GM19452 (cell line): Measurements from ENCODE around the gene C22orf42.
"Not testable (repeated sequence)": the region's sequence is repeated elsewhere in the genome, so short reads cannot be mapped to it uniquely, and the experiment has no call there.

Experiments
- ATAC-seq: cut with Tn5 transposase; IDR thresholded peaks from one replicate; pipeline ENCODE4 v1.9.1; 2021; ENCODE audit not compliant: unreplicated experiment

Gene C22orf42, protein sequence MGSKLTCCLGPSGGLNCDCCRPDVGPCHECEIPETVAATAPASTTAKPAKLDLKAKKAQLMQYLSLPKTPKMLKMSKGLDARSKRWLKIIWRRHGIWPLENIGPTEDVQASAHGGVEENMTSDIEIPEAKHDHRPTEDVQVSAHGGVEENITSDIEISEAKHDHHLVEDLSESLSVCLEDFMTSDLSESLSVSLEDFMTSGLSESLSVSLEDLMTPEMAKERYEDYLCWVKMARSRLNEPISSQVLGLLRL

GRCh38 chr22:32158712-32159533, at the start of gene C22orf42:
C22orf42 (minus strand) TSS chr22:32159303; CDS start chr22:32159215, 88 bp downstream.
- ATAC-seq = no peak

- no peak for ATAC-seq
These were observed 49.6 kb upstream of the C22orf42 start for GRCh38 chr22:32208681-32209080.

GRCh38 chr22:32207971-32208480, 48.9 kb upstream of the C22orf42 start:
- no peak for ATAC-seq

GRCh38 chr22:32206774-32207758, 48.0 kb upstream of the C22orf42 start:
- no peak for ATAC-seq

- no peak for ATAC-seq
These were observed 47.1 kb upstream of the C22orf42 start for GRCh38 chr22:32205974-32206773.

- ATAC-seq = no peak
These were observed 46.0 kb upstream of the C22orf42 start, which contains the start of gene RFPL2 for GRCh38 chr22:32204856-32205722. RFPL2 (minus strand) TSS chr22:32205073; CDS start chr22:32202451, 2,622 bp downstream.

GRCh38 chr22:32204040-32204855, 45.1 kb upstream of the C22orf42 start:
- no peak for ATAC-seq

DNA sequence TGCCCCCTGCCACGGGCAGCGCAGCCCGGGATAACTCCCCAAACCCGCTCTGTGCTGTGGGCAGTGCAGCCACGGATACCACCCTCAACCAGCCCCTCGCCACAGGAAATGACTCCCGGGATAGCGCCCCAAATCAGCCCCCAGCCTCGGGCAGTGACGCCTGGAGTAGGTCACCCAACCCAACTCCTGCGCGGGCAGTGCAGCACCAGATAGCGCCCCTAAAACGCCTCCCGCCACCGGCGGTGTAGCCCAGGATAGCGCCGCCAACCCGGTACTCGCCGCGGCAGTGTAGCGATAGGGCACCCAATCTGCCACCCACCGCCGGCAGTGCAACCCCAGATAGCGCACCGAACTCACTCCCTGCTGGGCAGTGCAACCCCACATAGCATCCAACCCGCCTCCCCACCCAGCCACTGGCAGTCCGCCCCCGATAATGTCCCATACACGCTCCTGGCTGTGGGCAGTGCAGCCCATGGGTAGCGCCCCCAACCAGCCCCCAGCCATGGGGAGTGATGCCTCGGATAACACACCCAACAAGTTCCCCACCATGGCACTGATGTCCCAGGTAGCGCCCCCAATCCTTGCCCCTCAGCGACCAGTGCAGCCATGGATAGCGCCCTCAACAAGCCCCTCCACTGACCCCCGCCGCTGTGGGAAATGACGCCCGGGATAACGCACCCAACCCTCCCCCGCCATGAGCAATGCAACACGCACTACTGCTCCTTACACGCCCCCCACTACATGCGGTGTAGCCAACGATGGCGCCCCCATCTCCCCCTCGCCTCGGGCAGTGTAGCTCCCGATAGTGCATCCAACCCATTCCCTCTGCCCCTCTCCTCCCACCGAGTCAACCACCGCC, 44.3 kb upstream of the C22orf42 start:
- no peak for ATAC-seq

DNA sequence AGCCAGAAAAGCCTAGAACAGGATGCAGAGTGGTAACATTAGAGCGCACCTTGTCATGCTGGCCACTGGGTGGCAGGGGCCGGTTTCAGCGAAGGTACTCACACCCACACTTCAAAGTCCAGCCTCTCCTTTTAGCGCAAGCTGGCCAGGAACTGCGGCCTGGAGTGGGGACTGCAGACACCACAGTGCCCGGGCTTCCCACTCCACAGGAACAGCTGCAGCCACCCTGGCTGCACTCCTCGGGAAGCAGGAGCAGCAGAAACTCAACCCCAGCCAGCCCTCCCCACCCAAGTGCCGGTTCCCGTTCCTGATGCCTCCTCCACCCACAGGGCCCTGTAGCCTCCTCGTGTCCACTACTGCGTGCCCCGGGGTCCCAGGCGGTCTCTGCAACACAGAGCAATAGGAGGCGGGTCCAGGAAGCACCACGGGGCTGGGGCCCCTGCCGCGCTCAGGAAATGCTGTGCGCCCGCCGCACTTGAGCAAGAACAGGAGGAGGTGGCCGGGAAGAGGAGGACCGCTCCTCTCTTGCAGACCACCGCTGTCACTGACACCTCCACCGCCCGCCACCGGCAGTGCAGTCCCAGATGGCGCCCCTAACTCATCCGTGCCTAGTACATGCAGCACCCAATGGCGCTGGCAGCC, 43.6 kb upstream of the C22orf42 start:
- ATAC-seq = no peak

GRCh38 chr22:32202161-32202538, 43.0 kb upstream of the C22orf42 start:
- no peak for ATAC-seq

GRCh38 chr22:32200752-32201151, 41.6 kb upstream of the C22orf42 start:
- no peak for ATAC-seq

GRCh38 chr22:32199961-32200360, 40.9 kb upstream of the C22orf42 start:
- ATAC-seq = no peak

DNA sequence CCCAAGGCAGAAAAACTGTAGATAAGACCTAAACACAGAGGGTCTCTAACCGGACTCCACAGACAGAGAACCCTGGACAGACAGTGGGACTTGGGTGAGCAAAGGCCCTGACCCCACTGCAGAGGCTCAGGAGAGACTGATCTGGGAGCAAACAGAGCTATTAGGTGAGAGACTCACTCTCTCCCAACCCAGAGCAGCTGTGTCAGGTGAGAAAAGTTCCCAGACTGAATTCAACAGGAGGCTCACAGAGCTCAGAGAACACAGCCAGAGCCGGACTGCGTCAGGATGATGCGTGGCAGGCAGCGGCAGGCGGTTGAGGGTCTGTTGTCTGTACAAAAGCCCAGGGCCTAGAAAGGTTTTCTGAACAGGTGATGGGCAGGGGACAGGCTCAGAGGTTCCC, 40.2 kb upstream of the C22orf42 start:
- no peak for ATAC-seq

DNA sequence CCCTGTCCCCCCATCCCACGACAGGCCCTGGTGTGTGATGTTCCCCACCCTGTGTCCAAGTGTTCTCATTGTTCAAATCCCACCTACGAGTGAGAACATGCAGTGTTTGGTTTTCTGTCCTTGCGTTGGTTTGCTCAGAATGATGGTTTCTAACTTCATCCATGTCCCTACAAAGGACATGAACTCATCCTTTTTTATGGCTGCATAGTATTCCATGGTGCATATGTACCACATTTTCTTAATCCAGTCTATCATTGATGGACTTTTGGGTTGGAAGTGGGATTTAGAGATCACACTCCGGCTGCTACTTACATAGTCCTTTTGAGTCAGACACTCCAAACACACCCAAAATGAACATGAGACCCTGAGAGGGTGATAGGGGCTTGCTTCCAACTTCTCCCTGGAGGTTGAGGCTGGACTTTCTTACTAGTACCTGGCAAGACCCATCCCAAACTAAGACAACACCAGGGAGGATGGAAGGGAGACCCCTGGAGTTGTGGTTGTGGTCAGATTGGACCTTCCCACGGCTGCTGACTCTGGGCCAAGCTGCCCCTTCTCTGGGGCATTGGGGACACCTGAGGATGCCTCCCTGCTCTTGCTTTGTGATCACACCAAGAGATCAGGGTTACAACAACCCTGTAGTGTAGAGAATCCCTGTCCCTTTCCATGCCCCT, 38.6 kb upstream of the C22orf42 start:
- ATAC-seq = not testable (repeated sequence)

- not testable (repeated sequence) for ATAC-seq
These were observed 36.8 kb upstream of the C22orf42 start for GRCh38 chr22:32195900-32196299.

- ATAC-seq = not testable (repeated sequence)
These were observed 34.2 kb upstream of the C22orf42 start for GRCh38 chr22:32193346-32193745.
